ENCODE measurements around the gene KIF16B. TPM values are rescaled to one million over a fixed set of nuclear protein-coding genes. Genes with fewer than 3 reads are reported as not detected.

Gene KIF16B
- total RNA-seq, 1 experiment from 2014 or later: 7.0 TPM

- Histone ChIP-seq H3K27ac (ENCODE audit: low read depth, low read length) (no peak overlapping the region), H4K20me1 (ENCODE audit: insufficient read depth) (no peaks in the 10 kb centered on the region), H3K9ac (ENCODE audit: low read length) (no peak overlapping the region), H3K9me2 (ENCODE audit: insufficient read depth) (no peaks in the 10 kb centered on the region), H3K27me3 (ENCODE audit: insufficient read depth, low read length) (no peaks in the 10 kb centered on the region; the same call in 1 of the 2 replicates), H3K4me2 (ENCODE audit: low read length) (no peak overlapping the region), H3K79me2 (ENCODE audit: insufficient read depth, low read length) (no peaks in the 10 kb centered on the region), H3K9me3 (ENCODE audit: control insufficient read depth in 1 of 2, insufficient read depth in 1 of 2, low read depth in 1 of 2, low read length in 2 of 2) (no peaks in the 10 kb centered on the region), H2AFZ (ENCODE audit: low read depth, low read length, poor library complexity, severe bottlenecking) (no peak overlapping the region), H3K4me1 (ENCODE audit: control insufficient read depth in 1 of 2, insufficient read depth in 2 of 2, low read length in 2 of 2) (no peaks in the 10 kb centered on the region), H3K36me3 (ENCODE audit: control insufficient read depth in 1 of 2, insufficient read depth in 2 of 2, low read length in 2 of 2) (no peaks in the 10 kb centered on the region), H3K4me3 (replicated peaks in 1 of 2; ENCODE audit: low read depth in 1 of 2, low read length in 2 of 2) (no peak overlapping the region)
- POLR2A ChIA-PET: no interaction called here
- no peak for ATAC-seq
- intact Hi-C loops (cut with micrococcal nuclease): loop anchor here (10.0 kb wide), 1 partner anchor 157 kb away; no protein-coding TSS in a partner anchor
- DNase-seq (ENCODE audit: low read depth, low spot score): no peak
- TF ChIP-seq ATF3 (IDR thresholded peaks at IDR 0.05) (no peak), YY1 (IDR thresholded peaks at IDR 0.05; ENCODE audit: extremely low read depth, insufficient replicate concordance, low read depth, low read length) (no peak), SRF (IDR thresholded peaks at IDR 0.05; ENCODE audit: low read depth) (no peak), ZFX (IDR thresholded peaks at IDR 0.05) (no peak), SIN3A (IDR thresholded peaks at IDR 0.05; ENCODE audit: low read depth) (no peak), REST (IDR thresholded peaks at IDR 0.05; ENCODE audit: low read depth) (no peak), SP1 (IDR thresholded peaks at IDR 0.05; ENCODE audit: low read depth) (no peak), JUND (IDR thresholded peaks at IDR 0.05) (no peak), EGR1 (IDR thresholded peaks at IDR 0.05; ENCODE audit: low read depth) (no peak), EZH2 (IDR thresholded peaks at IDR 0.05) (no peak), ZBTB33 (IDR thresholded peaks at IDR 0.05; ENCODE audit: extremely low read depth, insufficient replicate concordance, low read length) (no peak), EZH2phosphoT487 (IDR thresholded peaks at IDR 0.05; ENCODE audit: borderline replicate concordance) (no peak), RAD21 (IDR thresholded peaks at IDR 0.05; ENCODE audit: low read depth) (no peak), CEBPB (IDR thresholded peaks at IDR 0.05; ENCODE audit: low read depth) (no peak), CBX3 (IDR thresholded peaks at IDR 0.05; ENCODE audit: low read depth) (no peak), CTCF (IDR thresholded peaks at IDR 0.05 in 2 of 3, conservative IDR thresholded peaks at IDR 0.05 in 1 of 3; ENCODE audit: borderline replicate concordance in 1 of 3, insufficient read depth in 1 of 3, low read depth in 2 of 3, low read length in 2 of 3) (no peak), ELF1 (IDR thresholded peaks at IDR 0.05; ENCODE audit: borderline replicate concordance, low read depth) (no peak), POLR2AphosphoS5 (IDR thresholded peaks at IDR 0.05; ENCODE audit: low read depth, low read length) (no peak)
- RAD21 ChIA-PET (ENCODE audit: low non-redundant PET in 1 of 2, low total read pairs in 2 of 2, uncharacterized antibody in 2 of 2, unreplicated experiment in 2 of 2): no interaction called here
- CTCF ChIA-PET: no interaction called here
- BruUV-seq (replicated peaks): no TSS peak
Observed at GRCh38 chr20:16267526-16267925, 305.7 kb downstream of the KIF16B start.
